K562 (cell line): ENCODE results near the gene HS6ST1. TPM values are rescaled to one million over a fixed set of nuclear protein-coding genes. Genes with fewer than 3 reads are reported as not detected.

Experiments used
- ATAC-seq: fragments of 200-7000 bp; cut with Tn5 transposase; 3 replicates; pipeline ENCODE4 v1.9.1; 2020; ENCODE audit warnings: moderate library complexity
- BruUV-seq: library from RNA; stranded (reverse); fragments of 400-500 nt; replicated peaks from 2 replicates; lab custom pipeline; 2021; lab: Mats Ljungman, UMichigan
- CTCF ChIA-PET: fragments of 300-600 bp; formaldehyde crosslinking; extraction: SDS; loops from one replicate; lab custom pipeline; 2021; ENCODE audit warnings: low intra/inter-chr PET ratio; lab: Yijun Ruan, JAX
- POLR2A ChIA-PET: fragments of 300-600, 350-650 bp; sonication (Branson Sonifier 250); formaldehyde crosslinking; extraction: SDS; loops from one replicate; lab custom pipeline; 2021; ENCODE audit warnings: antibody characterized with exemption, inconsistent platforms; lab: Yijun Ruan, JAX
- DNase-seq, 4 experiments: peaks; one replicate each; pipeline versions ENCODE4 v3.0.0 to v3.0.0-alpha.2; 2011 to 2018; ENCODE audit warnings: low spot score in 3 of 4, mixed read lengths in 3 of 4; ENCODE audit errors: extremely low read depth in 1 of 4
- FAIRE-seq: peaks from 2 replicates; lab custom pipeline; 2011; peaks lifted over from hg19 to GRCh38; lab: Jason Lieb, UNC
- H2AFZ ChIP-seq: 2 replicates; pipeline ENCODE4 v1.6.0; 2011; ENCODE audit warnings: low read depth, low read length, control low read depth, inconsistent platforms
- H3K27ac ChIP-seq: fragments of 200-600 bp; 3 replicates; pipeline ENCODE4 v1.8.0; 2011; ENCODE audit warnings: low read depth, mild to moderate bottlenecking, control low read depth, inconsistent platforms, low read length, moderate library complexity, mixed read lengths; ENCODE audit errors: extremely low read depth
- H3K27me3 ChIP-seq, 2 experiments: fragments of 300-600 bp in 1 of 2; 2 replicates in 1 of 2; 3 replicates in 1 of 2; pipeline versions ENCODE4 v1.6.0 to v1.8.0; 2011; ENCODE audit warnings: inconsistent platforms in 2 of 2, low read length in 2 of 2, mild to moderate bottlenecking in 1 of 2, mixed read lengths in 1 of 2, moderate library complexity in 1 of 2; ENCODE audit not compliant: control insufficient read depth in 2 of 2, insufficient read depth in 2 of 2
- H3K36me3 ChIP-seq: fragments of 300-600 bp; 3 replicates; pipeline ENCODE4 v1.8.0; 2011; ENCODE audit warnings: mild to moderate bottlenecking, low read length, inconsistent platforms; ENCODE audit not compliant: control insufficient read depth, insufficient read depth
- H3K4me1 ChIP-seq, 2 experiments: fragments of 200-600 bp in 1 of 2; replicated peaks in 1 of 2; 2 replicates in 1 of 2; 3 replicates in 1 of 2; pipeline versions ENCODE4 v1.5.1 to v1.8.0; 2011; ENCODE audit warnings: inconsistent platforms in 2 of 2, low read length in 2 of 2, mild to moderate bottlenecking in 1 of 2, mixed read lengths in 1 of 2, moderate library complexity in 1 of 2; ENCODE audit not compliant: control insufficient read depth in 2 of 2, insufficient read depth in 2 of 2
- H3K4me2 ChIP-seq: 2 replicates; pipeline ENCODE4 v1.6.1; 2011; ENCODE audit warnings: low read length, control low read depth, inconsistent platforms, mixed read lengths; ENCODE audit not compliant: insufficient read depth
- H3K4me3 ChIP-seq: fragments of 200-600 bp; sonication (generic), shearing (Covaris generic); 2 replicates; pipeline ENCODE4 v1.5.1; 2016; ENCODE audit warnings: control low read depth, inconsistent platforms
- H3K79me2 ChIP-seq: fragments of 200-600 bp; 3 replicates; pipeline ENCODE4 v1.8.0; 2011; ENCODE audit warnings: low read length, inconsistent platforms; ENCODE audit not compliant: control insufficient read depth, insufficient read depth
- H3K9ac ChIP-seq, 2 experiments: 2 replicates each; pipeline versions ENCODE4 v1.6.0 to v1.6.1; 2011; ENCODE audit warnings: low read depth in 2 of 2, low read length in 2 of 2, control low read depth in 1 of 2, inconsistent platforms in 1 of 2, mild to moderate bottlenecking in 1 of 2, mixed read lengths in 1 of 2; ENCODE audit not compliant: insufficient read depth in 1 of 2
- H3K9me1 ChIP-seq: one replicate; pipeline ENCODE4 v1.6.0; 2011; ENCODE audit warnings: inconsistent platforms, mild to moderate bottlenecking, low read length, moderate library complexity; ENCODE audit not compliant: control insufficient read depth, insufficient read depth
- H3K9me3 ChIP-seq: replicated peaks from 2 replicates; pipeline ENCODE4 v1.5.1; 2011; ENCODE audit warnings: low read depth, low read length, inconsistent platforms; ENCODE audit not compliant: control insufficient read depth, insufficient read depth
- H4K20me1 ChIP-seq: replicated peaks from 2 replicates; pipeline ENCODE4 v1.6.1; 2011; ENCODE audit warnings: low read length, inconsistent platforms, mixed read lengths; ENCODE audit not compliant: control insufficient read depth, insufficient read depth
- BACH1 ChIP-seq: fragments of 200-800 bp; sonication (Bioruptor generic); IDR thresholded peaks from 2 replicates; pipeline ENCODE4 v1.6.1; 2016; ENCODE audit warnings: missing genetic modification characterization, missing compliant biosample characterization
- WGBS: fragments of 100-300 bp; shearing (Covaris generic); methylation state at CpG from one replicate; pipeline ENCODE4 v1.1.6; 2016; ENCODE audit warnings: low coverage, mixed read lengths; ENCODE audit not compliant: insufficient coverage; ENCODE audit errors: missing lambda C conversion rate; 5-methylcytosine and 5-hydroxymethylcytosine counted together
- in situ Hi-C: fragments of 300-500 bp; cut with MboI; formaldehyde crosslinking; loops from 4 replicates; pipeline ENCODE4 v1.15.0; 2018; ENCODE audit warnings: inconsistent platforms, mixed read lengths
- intact Hi-C: fragments of 100-400 bp; cut with micrococcal nuclease; formaldehyde crosslinking; loops from 2 replicates; pipeline ENCODE4 v1.14.2; 2022
- polyA plus RNA-seq, 8 experiments: library from polyadenylated mRNA; depleted of rRNA in 4 of 8; stranded (reverse) in 5 of 8; unstranded in 3 of 8; fragments of >200 nt; fragmentation: Nextera tagmentation in 2 of 8; fragmentation: Illumina TruSeq in 1 of 8; extraction: Ambion mirVana in 2 of 8; extraction: Trizol in 1 of 8; gene quantifications; 2 replicates each; pipeline versions ENCODE4 v1.2.1 to v1.2.3, GENCODE V29; 2011 to 2014; ENCODE audit warnings: inconsistent platforms in 1 of 8, missing spikeins in 1 of 8
- total RNA-seq, 7 experiments: library from RNA; depleted of rRNA in 6 of 7; stranded (reverse); fragments of >200 nt in 6 of 7; fragmentation: Illumina TruSeq in 2 of 7; extraction: Trizol in 2 of 7; gene quantifications; 2 replicates each; pipeline versions ENCODE4 v1.2.1 to v1.2.3, GENCODE V29; 2011 to 2021; ENCODE audit warnings: low replicate concordance in 1 of 7
- TF ChIP-seq, protein P1 (sequence below): sonication (generic); formaldehyde crosslinking; IDR thresholded peaks from 2 replicates; pipeline ENCODE4 v1.8.1; 2023; ENCODE audit warnings: mild to moderate bottlenecking, missing genetic modification reagents

HS6ST1 gene
- total and polyA plus RNA-seq, 9 of the 15 experiments (the other 6 are each of a cell fraction or from before 2014, with no cell fraction given), result 0.06 to 7.4 (median 3.8) TPM

DNA sequence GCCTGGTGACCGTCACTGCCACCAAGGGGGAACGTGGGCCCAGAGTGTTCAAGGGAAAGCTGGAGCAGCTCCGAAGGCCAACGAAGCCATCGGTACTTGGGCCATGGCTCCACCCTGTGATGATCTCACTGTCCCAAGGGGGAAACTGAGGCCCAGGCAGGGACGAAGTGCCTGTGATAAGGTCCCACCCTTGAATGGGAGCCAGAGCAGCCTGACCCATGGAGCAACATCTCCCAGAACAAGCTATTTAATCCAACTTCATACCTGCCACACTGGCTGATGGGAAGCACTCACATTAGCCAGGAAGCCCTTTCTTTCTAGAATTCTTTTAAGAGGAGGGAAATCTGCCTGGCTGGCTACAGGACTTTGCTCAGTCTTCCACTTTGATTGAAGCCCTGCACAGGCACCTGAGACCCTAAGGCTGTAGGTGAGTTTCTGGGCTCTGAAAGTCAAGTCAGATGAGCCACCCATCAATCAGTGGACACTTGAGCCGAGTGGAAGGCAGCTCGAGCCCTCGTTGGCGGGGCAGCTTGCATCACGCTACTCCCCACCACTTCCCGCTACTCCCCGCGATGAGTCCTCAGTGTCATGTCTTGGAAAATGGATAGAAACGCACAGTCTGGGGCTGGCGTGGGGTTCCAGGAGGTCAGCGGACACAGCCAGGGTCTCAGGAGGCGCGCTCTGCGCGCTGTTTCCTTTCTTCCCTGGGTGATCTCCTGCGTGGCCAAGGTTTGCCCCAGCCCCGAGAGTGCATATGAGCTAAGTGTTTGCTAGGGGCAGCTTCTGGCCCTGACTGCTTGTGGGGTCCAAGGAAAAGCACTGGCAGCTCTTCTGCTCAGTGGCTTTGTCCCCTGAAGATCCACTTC lies 2.5 kb upstream of the HS6ST1 start:
- no peak for FAIRE-seq

More for the DNA sequence above, 2.5 kb upstream of the HS6ST1 start:
- no peaks in the 10 kb centered on the region for H3K79me2 ChIP-seq
- peaks cover 17% of the 10 kb centered on the region for H4K20me1 ChIP-seq
- no peak overlapping the region for H3K4me3 ChIP-seq
- H3K4me1 ChIP-seq, result peaks cover 2 to 67% of the 10 kb centered on the region in 2 experiments; a peak in 3 of 5 replicates
- ATAC-seq (peak; percentile 2; the same call in 1 of the 3 replicates), DNase-seq (no peak)
- H3K27me3 ChIP-seq, result peaks cover 0 to 29% of the 10 kb centered on the region in 2 experiments; a peak in 3 of 5 replicates
- H3K9me1 ChIP-seq, result no peaks in the 10 kb centered on the region
- intact Hi-C loops, result loop anchor here (10.0 kb wide), 1 partner anchor 164 kb away; no protein-coding TSS in a partner anchor
- H3K36me3 ChIP-seq, result no peaks in the 10 kb centered on the region
- ChIA-PET CTCF (interaction anchor here (0.9 kb wide), 1 partner anchor 38 kb away, joined by 4 read pairs; no protein-coding TSS in a partner anchor), POLR2A (interaction anchor here (0.6 to 1.8 kb wide), 2 partner anchors 12 to 82 kb away, joined by 3 to 7 read pairs; no protein-coding TSS in a partner anchor)
- H3K9ac ChIP-seq, result peak overlapping the region in 1 of 2 experiments; percentile 78; a peak in 2 of 4 replicates
- no TSS peak for BruUV-seq
- TF ChIP-seq BACH1 (tag), result no peak
- TF ChIP-seq, protein P1, sequence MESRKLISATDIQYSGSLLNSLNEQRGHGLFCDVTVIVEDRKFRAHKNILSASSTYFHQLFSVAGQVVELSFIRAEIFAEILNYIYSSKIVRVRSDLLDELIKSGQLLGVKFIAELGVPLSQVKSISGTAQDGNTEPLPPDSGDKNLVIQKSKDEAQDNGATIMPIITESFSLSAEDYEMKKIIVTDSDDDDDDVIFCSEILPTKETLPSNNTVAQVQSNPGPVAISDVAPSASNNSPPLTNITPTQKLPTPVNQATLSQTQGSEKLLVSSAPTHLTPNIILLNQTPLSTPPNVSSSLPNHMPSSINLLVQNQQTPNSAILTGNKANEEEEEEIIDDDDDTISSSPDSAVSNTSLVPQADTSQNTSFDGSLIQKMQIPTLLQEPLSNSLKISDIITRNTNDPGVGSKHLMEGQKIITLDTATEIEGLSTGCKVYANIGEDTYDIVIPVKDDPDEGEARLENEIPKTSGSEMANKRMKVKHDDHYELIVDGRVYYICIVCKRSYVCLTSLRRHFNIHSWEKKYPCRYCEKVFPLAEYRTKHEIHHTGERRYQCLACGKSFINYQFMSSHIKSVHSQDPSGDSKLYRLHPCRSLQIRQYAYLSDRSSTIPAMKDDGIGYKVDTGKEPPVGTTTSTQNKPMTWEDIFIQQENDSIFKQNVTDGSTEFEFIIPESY (CRISPR knock-in tag), result peak; percentile 89
- no peak overlapping the region for H3K27ac ChIP-seq
- 44% methylated on average over 23 of the region's 23 CpGs for WGBS
- peak overlapping the region; percentile 93 for H2AFZ ChIP-seq
- no peaks in the 10 kb centered on the region for H3K9me3 ChIP-seq
- in situ Hi-C loops, result no loop called here
- 0 out of 2 replicates have a peak overlapping the region, but pooled peaks have one; percentile 4 for H3K4me2 ChIP-seq
